ENCODE data around the gene PALM3. TPM values are rescaled to one million over a fixed set of nuclear protein-coding genes. Genes with fewer than 3 reads are reported as not detected.

PALM3 gene
- total RNA-seq, 1 donor from 2014 or later = not detected

DNA sequence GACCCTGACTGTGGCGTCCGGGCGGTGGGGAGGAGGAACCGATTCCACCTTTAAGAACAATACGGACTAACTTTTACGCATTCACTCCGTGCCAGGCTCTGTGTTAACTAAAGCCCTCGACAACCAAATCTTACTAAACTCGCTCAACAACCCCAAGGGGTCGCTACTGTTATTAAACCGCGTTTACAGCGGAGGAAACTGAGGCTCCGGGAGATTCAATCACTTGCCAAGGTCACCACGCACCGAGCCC is 27.5 kb upstream of the PALM3 start:
- no peak for DNase-seq (ENCODE audit: low spot score)

- DNase-seq (ENCODE audit: low spot score) = no peak
Observed at GRCh38 chr19:14088634-14089411, 26.9 kb upstream of the PALM3 start.

DNA sequence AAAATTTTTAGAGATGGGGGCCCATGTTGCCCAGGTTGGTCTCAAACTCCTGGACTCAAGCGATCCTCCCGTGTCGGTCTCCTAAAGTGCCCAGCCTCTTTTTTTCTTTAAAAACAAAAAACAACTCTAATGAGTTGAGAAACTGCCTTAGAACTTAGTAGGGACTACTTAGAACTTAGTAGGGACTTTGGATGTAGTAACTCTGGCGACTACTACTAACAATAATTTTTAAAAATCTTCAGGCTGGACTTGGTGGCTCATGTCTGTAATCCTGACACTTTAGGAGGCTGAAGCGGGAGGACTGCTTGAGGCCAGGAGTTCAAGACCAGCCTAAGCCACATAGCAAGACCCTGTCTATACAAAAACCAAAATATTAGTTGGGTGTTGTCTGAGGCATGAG is 24.2 kb upstream of the PALM3 start:
- DNase-seq (ENCODE audit: low spot score) = no peak

DNA sequence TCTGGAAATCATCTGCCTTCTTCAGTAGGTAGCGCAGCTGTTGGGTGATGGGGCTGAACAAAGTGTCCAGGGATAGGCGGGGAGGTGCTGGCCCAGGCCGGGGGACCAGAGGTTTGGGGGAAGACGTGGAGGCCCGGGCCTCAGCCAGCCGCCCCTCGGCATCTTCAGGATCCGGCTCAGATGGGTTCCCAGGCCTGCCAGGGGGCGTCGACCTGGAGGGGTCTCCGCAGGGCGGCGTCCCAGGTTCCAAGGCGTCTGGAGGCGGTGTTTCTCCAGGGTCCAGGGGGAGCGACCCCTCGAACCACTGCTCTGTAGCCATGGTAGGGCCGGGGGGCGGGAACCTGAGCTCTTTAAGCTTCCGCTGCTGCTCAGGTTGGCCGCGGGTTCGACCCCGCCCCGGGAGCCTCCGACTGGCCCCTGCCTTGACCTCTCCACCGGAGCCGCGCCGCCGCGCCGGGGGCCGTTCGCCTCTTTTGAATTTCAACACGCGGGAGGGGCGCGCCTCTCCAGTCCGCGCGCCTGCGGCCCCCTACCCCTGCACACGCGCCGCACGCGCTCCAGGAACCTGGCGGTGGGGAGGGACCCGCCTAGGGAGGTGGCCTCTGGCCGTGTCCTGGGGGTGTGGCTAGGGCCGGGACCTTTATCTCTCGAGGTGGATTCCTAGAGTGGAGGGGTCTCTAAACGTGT is 23.6 kb upstream of the PALM3 start, which contains the start of gene C19orf67:
Gene C19orf67 (minus strand): TSS at position 475 of the 687 bp plus-strand sequence. CDS start 156 bp downstream, at position 319.
- DNase-seq (ENCODE audit: low spot score) = no peak

GRCh38 chr19:14082675-14082960 is 20.7 kb upstream of the PALM3 start:
- no peak for DNase-seq (ENCODE audit: low spot score)

DNA sequence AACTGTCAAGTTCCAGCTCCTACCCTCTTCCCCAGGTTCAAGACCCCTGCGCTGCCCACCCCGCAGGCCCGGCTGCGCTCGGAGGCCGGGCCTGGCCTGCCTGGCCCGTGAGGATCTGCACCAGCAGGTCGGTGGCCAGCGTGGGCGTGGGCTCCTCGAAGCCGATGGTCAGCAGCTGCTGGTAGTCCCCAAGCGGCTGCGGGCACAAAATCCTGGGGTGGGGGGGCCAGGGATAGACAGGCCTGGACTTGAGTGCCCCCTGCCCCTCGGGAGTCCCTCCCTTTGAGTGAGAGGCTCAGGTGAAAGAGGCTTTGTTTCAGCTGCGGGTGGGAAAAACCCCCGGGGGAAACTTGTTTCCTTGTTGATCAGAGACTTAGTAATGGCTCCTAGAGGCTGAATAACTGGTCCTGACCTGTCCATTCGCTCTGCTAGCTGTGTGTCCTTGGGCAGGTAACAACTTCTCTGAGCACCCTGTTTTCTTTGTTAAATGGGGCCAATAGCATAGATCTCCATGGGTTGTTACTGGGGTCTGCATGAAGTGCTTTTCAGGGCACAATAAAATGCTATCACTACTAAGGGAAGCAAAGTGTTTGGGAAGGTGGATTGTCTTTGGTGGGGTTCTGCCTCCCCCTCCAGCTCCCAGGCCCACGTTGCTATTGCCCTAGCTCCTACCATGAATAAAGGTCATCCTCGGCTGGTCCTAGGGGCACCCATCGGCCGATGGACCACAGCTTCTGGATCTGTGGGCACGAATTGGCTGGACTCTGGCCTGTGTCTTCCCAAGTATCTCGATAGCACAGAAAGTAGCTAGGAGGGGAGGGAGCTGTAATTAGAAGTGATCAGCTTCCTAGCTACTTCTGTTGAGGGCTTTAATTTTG is 20.2 kb upstream of the PALM3 start:
- DNase-seq (ENCODE audit: low spot score) = no peak

GRCh38 chr19:14080887-14081796 is 19.3 kb upstream of the PALM3 start:
- peak; percentile 100 for DNase-seq (ENCODE audit: low spot score)

DNA sequence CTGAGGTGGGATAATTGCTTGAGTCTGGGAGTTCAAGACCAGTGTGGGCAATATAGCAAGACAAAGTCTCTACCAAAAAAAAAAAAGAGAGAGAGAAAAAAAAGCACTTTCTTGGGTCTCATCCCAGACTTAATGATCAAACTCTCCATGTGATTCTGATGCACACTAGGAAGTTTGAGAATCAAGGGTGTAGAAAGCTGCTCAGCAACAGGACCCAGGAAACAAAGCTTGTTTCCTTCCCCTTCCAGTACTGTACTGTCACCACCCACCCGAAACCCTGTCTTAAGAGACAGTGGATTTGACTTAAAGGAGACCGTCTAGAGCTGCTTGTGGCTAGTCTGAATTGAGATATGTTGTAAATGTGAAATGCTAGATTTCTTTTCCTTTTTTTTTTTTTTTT is 16.5 kb upstream of the PALM3 start:
- DNase-seq (ENCODE audit: low spot score) = no peak

DNA sequence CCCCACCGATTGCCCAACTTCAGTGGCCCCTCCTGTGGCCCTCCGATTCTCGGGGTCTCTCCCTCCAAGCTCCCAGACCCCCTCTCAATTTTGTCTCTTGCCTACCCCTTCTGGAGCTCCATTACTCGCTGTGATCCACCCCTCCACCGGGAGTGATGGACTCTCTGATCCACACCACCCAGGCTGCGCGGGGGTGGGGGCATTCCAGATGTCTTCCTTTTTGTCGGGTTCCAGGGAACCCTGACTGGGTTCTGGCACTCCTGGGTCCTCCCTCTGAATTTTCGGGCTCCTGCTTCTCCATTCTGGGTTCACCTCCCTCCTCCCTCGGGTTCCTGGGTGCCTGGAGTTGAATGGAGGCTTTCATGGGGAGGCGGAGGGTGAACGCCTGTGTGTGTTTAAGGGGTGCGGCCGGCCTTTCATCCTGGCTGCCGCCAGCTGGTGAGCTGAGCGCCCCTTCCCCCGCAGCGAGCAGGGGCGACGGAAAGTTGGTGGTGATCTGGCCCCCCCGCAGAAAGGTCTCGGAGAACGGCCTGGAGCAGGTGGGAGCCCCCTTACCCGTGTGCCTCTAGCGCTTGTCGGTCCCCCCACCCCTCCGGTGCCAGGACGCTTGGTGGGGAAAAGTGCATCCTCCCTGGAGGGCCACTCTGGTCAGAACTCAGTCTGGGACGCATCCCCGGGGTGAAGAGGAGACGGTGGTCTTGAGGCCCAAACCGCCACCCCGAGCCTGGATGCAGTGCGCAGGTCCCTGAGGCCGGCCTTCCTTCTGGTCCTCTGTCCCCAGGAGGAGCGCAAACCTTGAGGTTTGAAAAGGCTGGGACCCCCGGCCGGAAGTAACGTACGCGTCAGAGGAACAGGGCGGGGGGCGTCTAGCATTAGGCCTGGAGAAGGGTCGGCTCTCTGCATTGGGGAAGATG is 12.3 kb upstream of the PALM3 start:
- peak; percentile 22 for DNase-seq (ENCODE audit: low spot score)

DNA sequence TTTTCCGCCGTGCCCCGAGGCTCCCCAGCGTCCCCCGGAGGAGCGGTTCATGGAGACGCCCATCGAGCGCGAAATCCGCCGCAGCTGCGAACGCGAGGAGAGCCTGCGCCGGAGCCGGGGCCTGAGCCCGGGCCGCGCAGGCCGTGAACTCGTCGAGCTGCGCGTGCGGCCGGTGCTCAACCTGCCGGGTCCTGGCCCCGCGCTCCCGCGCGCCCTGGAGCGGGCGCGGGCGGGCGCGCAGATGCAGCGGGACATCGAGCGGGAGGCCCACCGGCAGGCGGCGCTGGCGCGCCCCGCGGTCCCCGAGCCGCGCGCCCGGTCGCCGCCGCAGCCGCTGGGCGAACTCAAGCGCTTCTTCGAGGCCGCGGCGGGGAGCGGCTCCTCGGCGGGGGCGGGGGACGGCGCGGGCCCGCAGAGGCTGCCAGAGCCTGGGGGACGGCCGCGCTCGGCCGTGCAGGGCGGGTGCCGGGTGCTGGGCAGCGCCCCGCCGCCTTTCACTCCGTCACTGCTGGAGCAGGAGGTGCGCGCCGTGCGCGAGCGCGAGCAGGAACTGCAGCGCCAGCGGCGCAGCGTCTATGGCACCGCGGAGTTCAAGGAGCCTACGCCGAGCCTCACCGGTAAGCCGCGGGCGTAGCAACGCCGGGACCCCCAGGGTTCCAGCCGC is 11.5 kb upstream of the PALM3 start:
- peak; percentile 78 for DNase-seq (ENCODE audit: low spot score)

- DNase-seq (ENCODE audit: low spot score) = peak; percentile 23
Observed at GRCh38 chr19:14072535-14073260, 10.8 kb upstream of the PALM3 start, which contains the start of gene MISP3. Gene MISP3 (plus strand): TSS chr19:14072786. CDS start chr19:14073310, 524 bp downstream.

GRCh38 chr19:14070268-14071050 is 8.6 kb upstream of the PALM3 start:
- DNase-seq (ENCODE audit: low spot score) = no peak

GRCh38 chr19:14066134-14066533 is 4.3 kb upstream of the PALM3 start:
- no peak for DNase-seq (ENCODE audit: low spot score)

DNA sequence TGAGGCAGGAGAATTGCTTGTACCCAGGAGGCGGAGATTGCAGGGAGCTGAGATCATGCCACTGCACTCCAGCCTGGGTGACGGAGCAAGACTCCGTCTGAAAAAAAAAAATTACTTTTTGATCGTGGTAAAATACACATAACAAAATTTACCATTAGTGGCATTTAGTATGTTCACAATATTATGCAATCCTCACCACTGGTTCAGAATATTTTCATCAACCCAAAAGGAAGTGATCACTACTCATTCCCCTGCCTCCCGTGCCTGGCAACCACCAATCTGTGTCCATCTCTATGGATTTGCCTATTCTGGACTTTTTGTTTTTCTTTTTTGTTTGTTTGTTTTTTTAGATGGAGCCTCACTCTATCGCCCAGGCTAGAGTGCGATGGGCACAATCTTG is 1.2 kb upstream of the PALM3 start:
- DNase-seq (ENCODE audit: low spot score) = no peak

GRCh38 chr19:14062558-14062855 is 631 bp upstream of the PALM3 start:
- DNase-seq (ENCODE audit: low spot score) = no peak

GRCh38 chr19:14061081-14061749 is 661 bp downstream of the PALM3 start:
- DNase-seq (ENCODE audit: low spot score) = no peak

- no peak for DNase-seq (ENCODE audit: low spot score)
Observed at GRCh38 chr19:14059652-14060155, 2.2 kb downstream of the PALM3 start.

DNA sequence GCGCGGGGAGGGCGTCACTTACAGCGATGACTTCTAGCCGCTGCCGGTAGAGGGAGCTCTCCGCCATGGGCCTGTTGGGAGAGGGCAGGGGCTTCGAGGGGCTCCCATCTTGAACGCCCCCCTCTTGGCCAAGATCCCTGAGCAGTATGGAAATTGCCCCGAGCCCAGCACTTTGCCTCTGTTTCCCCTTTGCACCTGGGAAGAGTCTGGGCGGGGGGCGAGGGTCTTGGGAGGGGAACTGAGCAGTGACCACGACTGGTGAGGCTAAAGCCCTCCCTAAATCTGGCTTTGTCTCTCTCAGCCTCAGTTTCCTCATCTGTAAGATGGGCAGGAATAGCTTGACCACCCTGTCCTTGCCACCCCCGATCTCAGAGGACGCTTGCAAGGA is 2.8 kb downstream of the PALM3 start:
- DNase-seq (ENCODE audit: low spot score) = no peak
